Effector memory CD8-positive, alpha-beta T cell (primary cell): ENCODE results near the gene TRERF1.

Experiments used
- ATAC-seq: fragments of 150-1000 bp; cut with Tn5 transposase; replicated peaks from 2 replicates; pipeline ENCODE4 v1.10.0; 2021; ENCODE audit warnings: mild to moderate bottlenecking, moderate library complexity
- DNase-seq, 3 experiments: peaks; one replicate each; pipeline ENCODE4 v3.0.0; 2021
- H3K27ac Mint-ChIP-seq, 2 donors: one replicate each; pipeline ENCODE4 v1.8.0; 2022; ENCODE audit warnings: mild to moderate bottlenecking in 2 of 2, mixed read lengths in 2 of 2, moderate library complexity in 2 of 2
- H3K27me3 Mint-ChIP-seq, 2 donors: one replicate each; pipeline ENCODE4 v1.8.0; 2022; ENCODE audit warnings: mixed read lengths in 2 of 2
- H3K36me3 Mint-ChIP-seq: one replicate; pipeline ENCODE4 v1.8.0; 2022; ENCODE audit warnings: mild to moderate bottlenecking, moderate library complexity, mixed read lengths; ENCODE audit not compliant: insufficient read depth
- H3K4me1 Mint-ChIP-seq, 2 donors: one replicate each; pipeline ENCODE4 v1.8.0; 2022; ENCODE audit warnings: low read depth in 2 of 2, mixed read lengths in 2 of 2
- H3K4me3 Mint-ChIP-seq, 2 donors: one replicate each; pipeline ENCODE4 v1.8.0; 2022; ENCODE audit warnings: mild to moderate bottlenecking in 2 of 2, mixed read lengths in 2 of 2, moderate library complexity in 2 of 2
- H3K9me3 Mint-ChIP-seq, 2 donors: one replicate each; pipeline ENCODE4 v1.8.0; 2022; ENCODE audit warnings: mixed read lengths in 2 of 2

Gene TRERF1

GRCh38 chr6:42249279-42249678, 202.4 kb downstream of the TRERF1 start:
- peaks cover 8 to 9% of the 10 kb centered on the region in 2 donors for H3K4me1 Mint-ChIP-seq

GRCh38 chr6:42243046-42243445, 208.7 kb downstream of the TRERF1 start:
- no peak overlapping the region for H3K4me3 Mint-ChIP-seq
- ATAC-seq (no peak), DNase-seq (no peak)
- peaks cover 63% of the 10 kb centered on the region for H3K36me3 Mint-ChIP-seq
- H3K27ac Mint-ChIP-seq, result no peak overlapping the region
- peaks cover 8% of the 10 kb centered on the region in 2 donors for H3K4me1 Mint-ChIP-seq
- H3K9me3 Mint-ChIP-seq, result no peaks in the 10 kb centered on the region
- no peaks in the 10 kb centered on the region for H3K27me3 Mint-ChIP-seq

More at GRCh38 chr6:42249279-42249678, 202.4 kb downstream of the TRERF1 start:
- Mint-ChIP-seq H3K27ac (no peak overlapping the region), H3K4me3 (no peak overlapping the region), H3K27me3 (no peaks in the 10 kb centered on the region), H3K9me3 (no peaks in the 10 kb centered on the region), H3K36me3 (peaks cover 57% of the 10 kb centered on the region)
- DNase-seq (no peak), ATAC-seq (no peak)

- H3K36me3 Mint-ChIP-seq, result peaks cover 62% of the 10 kb centered on the region
- H3K4me1 Mint-ChIP-seq, result peaks cover 8 to 10% of the 10 kb centered on the region in 2 donors
- no peak for ATAC-seq
- H3K27ac Mint-ChIP-seq, result no peak overlapping the region
- DNase-seq, result no peak
- H3K27me3 Mint-ChIP-seq, result no peaks in the 10 kb centered on the region
- no peak overlapping the region for H3K4me3 Mint-ChIP-seq
- no peaks in the 10 kb centered on the region for H3K9me3 Mint-ChIP-seq
Observed at GRCh38 chr6:42241915-42242314, 209.8 kb downstream of the TRERF1 start.

GRCh38 chr6:42239736-42240375, 211.9 kb downstream of the TRERF1 start:
- Mint-ChIP-seq H3K36me3 (peaks cover 60% of the 10 kb centered on the region), H3K4me1 (peaks cover 11 to 18% of the 10 kb centered on the region in 2 donors), H3K9me3 (no peaks in the 10 kb centered on the region), H3K27ac (peak overlapping the region; percentile 14 to 70), H3K4me3 (no peak overlapping the region), H3K27me3 (no peaks in the 10 kb centered on the region)
- ATAC-seq, result no peak
- no peak for DNase-seq

- Mint-ChIP-seq H3K4me1 (peaks cover 11 to 18% of the 10 kb centered on the region in 2 donors), H3K27ac (peak overlapping the region; percentile 14 to 70)
- ATAC-seq, result no peak
Observed at GRCh38 chr6:42239333-42239732, 212.4 kb downstream of the TRERF1 start.

GRCh38 chr6:42237857-42238256, 213.9 kb downstream of the TRERF1 start:
- Mint-ChIP-seq H3K4me3 (no peak overlapping the region), H3K9me3 (no peaks in the 10 kb centered on the region), H3K4me1 (peaks cover 11 to 18% of the 10 kb centered on the region in 2 donors), H3K27me3 (no peaks in the 10 kb centered on the region), H3K27ac (peak overlapping the region in 1 of 2 donors; percentile 85), H3K36me3 (peaks cover 47% of the 10 kb centered on the region)
- ATAC-seq (no peak), DNase-seq (no peak)

More at GRCh38 chr6:42239333-42239732, 212.4 kb downstream of the TRERF1 start:
- Mint-ChIP-seq H3K27me3 (no peaks in the 10 kb centered on the region), H3K36me3 (peaks cover 56% of the 10 kb centered on the region), H3K9me3 (no peaks in the 10 kb centered on the region), H3K4me3 (no peak overlapping the region)
- no peak for DNase-seq

GRCh38 chr6:42236682-42237473, 214.8 kb downstream of the TRERF1 start:
- Mint-ChIP-seq H3K27ac (peak overlapping the region; percentile 59 to 85), H3K9me3 (no peaks in the 10 kb centered on the region), H3K4me1 (peaks cover 11 to 18% of the 10 kb centered on the region in 2 donors), H3K4me3 (no peak overlapping the region), H3K27me3 (no peaks in the 10 kb centered on the region), H3K36me3 (peaks cover 37% of the 10 kb centered on the region)
- ATAC-seq (no peak), DNase-seq (no peak)

- Mint-ChIP-seq H3K4me3 (no peak overlapping the region), H3K4me1 (peaks cover 11 to 18% of the 10 kb centered on the region in 2 donors), H3K36me3 (peaks cover 30% of the 10 kb centered on the region), H3K9me3 (no peaks in the 10 kb centered on the region), H3K27me3 (no peaks in the 10 kb centered on the region), H3K27ac (peak overlapping the region; percentile 59 to 85)
- DNase-seq (no peak), ATAC-seq (no peak)
Observed at GRCh38 chr6:42236030-42236429, 215.7 kb downstream of the TRERF1 start.

- peaks cover 3 to 13% of the 10 kb centered on the region in 2 donors for H3K4me1 Mint-ChIP-seq
- H3K36me3 Mint-ChIP-seq, result peaks cover 47% of the 10 kb centered on the region
- no peak overlapping the region for H3K4me3 Mint-ChIP-seq
- no peak overlapping the region for H3K27ac Mint-ChIP-seq
- no peaks in the 10 kb centered on the region for H3K27me3 Mint-ChIP-seq
- no peak for ATAC-seq
- no peaks in the 10 kb centered on the region for H3K9me3 Mint-ChIP-seq
- no peak for DNase-seq
Observed at GRCh38 chr6:42232035-42232434, 219.7 kb downstream of the TRERF1 start.

- no peaks in the 10 kb centered on the region for H3K27me3 Mint-ChIP-seq
- ATAC-seq, result no peak
Observed at GRCh38 chr6:42230345-42231321, 221.1 kb downstream of the TRERF1 start.

GRCh38 chr6:42229506-42230119, 222.1 kb downstream of the TRERF1 start:
- H3K36me3 Mint-ChIP-seq, result peaks cover 47% of the 10 kb centered on the region
- H3K4me3 Mint-ChIP-seq, result no peak overlapping the region
- H3K4me1 Mint-ChIP-seq, result peaks cover 0 to 4% of the 10 kb centered on the region in 2 donors
- H3K27me3 Mint-ChIP-seq, result no peaks in the 10 kb centered on the region
- H3K9me3 Mint-ChIP-seq, result no peaks in the 10 kb centered on the region
- peak overlapping the region; percentile 24 to 61 for H3K27ac Mint-ChIP-seq
- no peak for DNase-seq
- ATAC-seq, result no peak

More at GRCh38 chr6:42230345-42231321, 221.1 kb downstream of the TRERF1 start:
- Mint-ChIP-seq H3K27ac (peak overlapping the region in 1 of 2 donors; percentile 15), H3K4me1 (peaks cover 0 to 4% of the 10 kb centered on the region in 2 donors), H3K36me3 (peaks cover 54% of the 10 kb centered on the region), H3K4me3 (no peak overlapping the region), H3K9me3 (no peaks in the 10 kb centered on the region)
- DNase-seq, result no peak

GRCh38 chr6:42228305-42228704, 223.4 kb downstream of the TRERF1 start:
- DNase-seq, result no peak
- H3K4me1 Mint-ChIP-seq, result peaks cover 0 to 4% of the 10 kb centered on the region in 2 donors
- H3K27ac Mint-ChIP-seq, result peak overlapping the region in 1 of 2 donors; percentile 24
- no peaks in the 10 kb centered on the region for H3K9me3 Mint-ChIP-seq
- H3K4me3 Mint-ChIP-seq, result no peak overlapping the region
- no peak for ATAC-seq
- peaks cover 43% of the 10 kb centered on the region for H3K36me3 Mint-ChIP-seq
- H3K27me3 Mint-ChIP-seq, result no peaks in the 10 kb centered on the region
